Heart left ventricle (tissue), 13 donors: ENCODE data around the gene PEX7.
"Not testable (repeated sequence)": the region's sequence is repeated elsewhere in the genome, so short reads cannot be mapped to it uniquely, and the experiment has no call there.

Source experiments
- CTCF ChIP-seq, 12 donors: fragments of 200-600 bp; sonication (generic) in 4 of 12; IDR thresholded peaks; one replicate each; pipeline versions ENCODE4 v1.5.0 to v1.8.0; 2018 to 2022; ENCODE audit warnings: antibody characterized with exemption in 12 of 12, mild to moderate bottlenecking in 5 of 12
- POLR2A ChIP-seq, 2 donors: fragments of 450-650 bp; IDR thresholded peaks; one replicate each; pipeline ENCODE4 v1.6.1; 2017; ENCODE audit warnings: antibody characterized with exemption in 2 of 2, mild to moderate bottlenecking in 2 of 2, moderate library complexity in 2 of 2
- donor health status: ischemic (EF 13 %, LVEDD 7.1; RV severe dilation, severe dysfunction).
- donor health status: DM: no; HTN: yes; CAD: no.
- donor health status: DM: no; HTN: no; CAD: no.
- donor health status: ischemic (EF 25% LVEDD 6.9; RV normal size, moderate dysfunction).
- donor health status: ischemic (EF 25% LVEDD 5.7; RV mildly dilated, moderate dysfunction).
- donor health status: ischemic (EF 35%, LVEDD 5.7; RV mildly dilated, moderate dysfunction).
- donor health status: nonischemic (EF 11% LVEDD 7.7; RV severe dilation, severe dysfunction).
- donor health status: DM: yes; HTN: yes; CAD: no.
- donor health status: PGD.
- donor health status: ischemic (EF 29% LVEDD 5.4; RV normal size, mild dysfunction).
- donor health status: nonischemic (EF 23%, LVEDD 6.1; RV moderate dilation, normal function).

- TF ChIP-seq CTCF, POLR2A (IDR thresholded peaks at IDR 0.05): not testable (repeated sequence)
Observed at GRCh38 chr6:136959935-136960334, 137.5 kb downstream of the PEX7 start.
